Measurements from ENCODE around the gene FHIT. TPM values are rescaled to one million over a fixed set of nuclear protein-coding genes. Genes with fewer than 3 reads are reported as not detected.

Gene FHIT
- 10 to 100 TPM; 11.7 to 15.5 TPM for total RNA-seq
- polyA plus RNA-seq: 10 to 100 TPM; 12.8 to 32.3 (median 16.8) TPM
- 0.90 to 36.9 (median 8.0) reads per million in 6 experiments for total RNA-seq

- H3K27me3 Mint-ChIP-seq: peaks cover 0 to 12% (median 2%) of the 10 kb centered on the region in 5 donors
- peak; percentile 79 to 95 (median 87) for DNase-seq
- H3K4me3 Mint-ChIP-seq: peak within 1 kb of the TSS; percentile 88 to 98 (median 92)
- H3K27ac Mint-ChIP-seq: peak within 1 kb of the TSS; percentile 82 to 95 (median 92)
- H3K36me3 Mint-ChIP-seq: no peaks in the 10 kb centered on the region
- POLR2A ChIA-PET: no interaction called here
- peak; percentile 93 to 94 for ATAC-seq
- H3K4me1 Mint-ChIP-seq: peaks cover 11 to 25% (median 21%) of the 10 kb centered on the region in 4 donors
- no peaks in the 10 kb centered on the region for H3K9me3 Mint-ChIP-seq
These were observed at the start of gene FHIT for GRCh38 chr3:61251174-61251972. Gene FHIT (minus strand): TSS chr3:61251452.

- no peak for DNase-seq
- no peak for ATAC-seq
- Mint-ChIP-seq H3K9me3 (peaks cover 0 to 4% (median 0%) of the 10 kb centered on the region in 9 donors), H3K36me3 (no peaks in the 10 kb centered on the region), H3K4me3 (no peak overlapping the region), H3K27ac (no peak overlapping the region), H3K4me1 (no peaks in the 10 kb centered on the region), H3K27me3 (peaks cover 0 to 2% (median 0%) of the 10 kb centered on the region in 5 donors)
- POLR2A ChIA-PET: no interaction called here
These were observed 49.5 kb upstream of the FHIT start for GRCh38 chr3:61300786-61301185.

GRCh38 chr3:61300006-61300380 lies 48.7 kb upstream of the FHIT start:
- POLR2A ChIA-PET: no interaction called here

GRCh38 chr3:61299343-61300005 lies 48.2 kb upstream of the FHIT start:
- Mint-ChIP-seq H3K4me3 (no peak overlapping the region), H3K27ac (no peak overlapping the region), H3K27me3 (peaks cover 0 to 3% (median 0%) of the 10 kb centered on the region in 5 donors), H3K4me1 (peaks cover 0 to under 1% (median 0%) of the 10 kb centered on the region in 4 donors), H3K36me3 (no peaks in the 10 kb centered on the region), H3K9me3 (no peaks in the 10 kb centered on the region)
- POLR2A ChIA-PET: no interaction called here
- ATAC-seq: no peak
- no peak for DNase-seq

More at GRCh38 chr3:61300006-61300380, 48.7 kb upstream of the FHIT start:
- ATAC-seq (no peak), DNase-seq (no peak)
- Mint-ChIP-seq H3K27me3 (peaks cover 0 to 3% (median 0%) of the 10 kb centered on the region in 5 donors), H3K4me3 (no peak overlapping the region), H3K36me3 (no peaks in the 10 kb centered on the region), H3K9me3 (no peaks in the 10 kb centered on the region), H3K27ac (no peak overlapping the region), H3K4me1 (no peaks in the 10 kb centered on the region)

- peaks cover 0 to 3% (median 0%) of the 10 kb centered on the region in 4 donors for H3K4me1 Mint-ChIP-seq
- H3K27me3 Mint-ChIP-seq: peaks cover 0 to 3% (median 0%) of the 10 kb centered on the region in 5 donors
- no peaks in the 10 kb centered on the region for H3K36me3 Mint-ChIP-seq
- H3K9me3 Mint-ChIP-seq: no peaks in the 10 kb centered on the region
- DNase-seq (no peak), ATAC-seq (no peak)
- no peak overlapping the region for H3K27ac Mint-ChIP-seq
- POLR2A ChIA-PET: no interaction called here
- H3K4me3 Mint-ChIP-seq: no peak overlapping the region
These were observed 46.6 kb upstream of the FHIT start for GRCh38 chr3:61297821-61298220.

GRCh38 chr3:61288446-61288845 lies 37.2 kb upstream of the FHIT start:
- POLR2A ChIA-PET: no interaction called here
- ATAC-seq (no peak), DNase-seq (no peak)
- Mint-ChIP-seq H3K27me3 (peaks cover 0 to 8% (median 4%) of the 10 kb centered on the region in 5 donors), H3K9me3 (no peaks in the 10 kb centered on the region), H3K4me1 (no peaks in the 10 kb centered on the region), H3K36me3 (no peaks in the 10 kb centered on the region), H3K27ac (no peak overlapping the region), H3K4me3 (no peak overlapping the region)

- no peaks in the 10 kb centered on the region for H3K36me3 Mint-ChIP-seq
- DNase-seq (no peak), ATAC-seq (no peak)
- H3K27me3 Mint-ChIP-seq: peaks cover 0 to 2% (median 0%) of the 10 kb centered on the region in 5 donors
- POLR2A ChIA-PET: no interaction called here
- no peaks in the 10 kb centered on the region for H3K4me1 Mint-ChIP-seq
- H3K27ac Mint-ChIP-seq: no peak overlapping the region
- H3K4me3 Mint-ChIP-seq: no peak overlapping the region
- no peaks in the 10 kb centered on the region for H3K9me3 Mint-ChIP-seq
These were observed 32.6 kb upstream of the FHIT start for GRCh38 chr3:61283876-61284275.

- H3K4me3 Mint-ChIP-seq: no peak overlapping the region
- POLR2A ChIA-PET: no interaction called here
- ATAC-seq (no peak), DNase-seq (no peak)
- peaks cover 0 to 2% (median 0%) of the 10 kb centered on the region in 3 donors for H3K36me3 Mint-ChIP-seq
- H3K27me3 Mint-ChIP-seq: peaks cover 4 to 13% (median 5%) of the 10 kb centered on the region in 5 donors
- H3K27ac Mint-ChIP-seq: no peak overlapping the region
- no peaks in the 10 kb centered on the region for H3K4me1 Mint-ChIP-seq
- peaks cover 0 to 5% (median 0%) of the 10 kb centered on the region in 9 donors for H3K9me3 Mint-ChIP-seq
These were observed 27.5 kb upstream of the FHIT start for GRCh38 chr3:61278713-61279112.

GRCh38 chr3:61277411-61277810 lies 26.2 kb upstream of the FHIT start:
- no peak for ATAC-seq
- peaks cover 6 to 16% (median 13%) of the 10 kb centered on the region in 5 donors for H3K27me3 Mint-ChIP-seq
- peaks cover 0 to 2% (median 0%) of the 10 kb centered on the region in 3 donors for H3K36me3 Mint-ChIP-seq
- no peak for DNase-seq
- no peaks in the 10 kb centered on the region for H3K4me1 Mint-ChIP-seq
- peaks cover 0 to 5% (median 0%) of the 10 kb centered on the region in 9 donors for H3K9me3 Mint-ChIP-seq
- POLR2A ChIA-PET: no interaction called here
- no peak overlapping the region for H3K4me3 Mint-ChIP-seq
- H3K27ac Mint-ChIP-seq: no peak overlapping the region

GRCh38 chr3:61269435-61269834 lies 18.2 kb upstream of the FHIT start:
- Mint-ChIP-seq H3K36me3 (no peaks in the 10 kb centered on the region), H3K27ac (no peak overlapping the region), H3K9me3 (no peaks in the 10 kb centered on the region), H3K27me3 (peaks cover 0 to 16% (median 6%) of the 10 kb centered on the region in 5 donors), H3K4me3 (no peak overlapping the region), H3K4me1 (no peaks in the 10 kb centered on the region)
- POLR2A ChIA-PET: no interaction called here
- ATAC-seq: no peak
- no peak for DNase-seq

GRCh38 chr3:61268644-61269043 lies 17.4 kb upstream of the FHIT start:
- POLR2A ChIA-PET: no interaction called here
- no peak for DNase-seq
- no peaks in the 10 kb centered on the region for H3K4me1 Mint-ChIP-seq
- ATAC-seq: no peak
- H3K36me3 Mint-ChIP-seq: no peaks in the 10 kb centered on the region
- H3K9me3 Mint-ChIP-seq: no peaks in the 10 kb centered on the region
- peaks cover 2 to 11% (median 4%) of the 10 kb centered on the region in 5 donors for H3K27me3 Mint-ChIP-seq
- no peak overlapping the region for H3K4me3 Mint-ChIP-seq
- no peak overlapping the region for H3K27ac Mint-ChIP-seq

GRCh38 chr3:61264281-61264680 lies 13.0 kb upstream of the FHIT start:
- Mint-ChIP-seq H3K27ac (no peak overlapping the region), H3K36me3 (peaks cover 0 to 13% (median 5%) of the 10 kb centered on the region in 3 donors), H3K9me3 (peaks cover 0 to 31% (median 10%) of the 10 kb centered on the region in 9 donors), H3K4me3 (no peak overlapping the region), H3K4me1 (no peaks in the 10 kb centered on the region), H3K27me3 (peaks cover 6 to 28% (median 12%) of the 10 kb centered on the region in 5 donors)
- ATAC-seq (no peak), DNase-seq (no peak)
- POLR2A ChIA-PET: no interaction called here

- Mint-ChIP-seq H3K27me3 (peaks cover 0 to 30% (median 9%) of the 10 kb centered on the region in 5 donors), H3K4me3 (no peak overlapping the region), H3K36me3 (peaks cover 0 to 13% (median 5%) of the 10 kb centered on the region in 3 donors), H3K9me3 (peaks cover 0 to 25% (median 8%) of the 10 kb centered on the region in 9 donors), H3K4me1 (peaks cover under 1 to 3% (median 1%) of the 10 kb centered on the region in 4 donors), H3K27ac (no peak overlapping the region)
- DNase-seq (no peak), ATAC-seq (no peak)
- POLR2A ChIA-PET: no interaction called here
These were observed 5.9 kb upstream of the FHIT start for GRCh38 chr3:61257148-61257547.

Data from naive thymus-derived CD8-positive, alpha-beta T cell (primary cell).